MG63 (cell line): ENCODE results near the gene KRTAP4-6. TPM values are rescaled to one million over a fixed set of nuclear protein-coding genes. Genes with fewer than 3 reads are reported as not detected.

Source experiments
- DNase-seq: peaks from one replicate; pipeline ENCODE4 v3.0.0-alpha.2; 2020
- H3K27me3 ChIP-seq: fragments of 250-450 bp; sonication (Bioruptor Pico); 2 replicates; pipeline ENCODE4 v1.5.1; 2020; ENCODE audit warnings: mild to moderate bottlenecking, moderate library complexity
- H3K36me3 ChIP-seq: fragments of 250-450 bp; sonication (Bioruptor Pico); 2 replicates; pipeline ENCODE4 v1.5.1; 2020; ENCODE audit warnings: mild to moderate bottlenecking, moderate library complexity
- H3K4me3 ChIP-seq: fragments of 250-450 bp; sonication (Bioruptor Pico); 2 replicates; pipeline ENCODE4 v1.5.1; 2020; ENCODE audit warnings: mild to moderate bottlenecking, moderate library complexity
- H3K9me3 ChIP-seq: fragments of 250-450 bp; sonication (Bioruptor Pico); 2 replicates; pipeline ENCODE4 v1.5.1; 2020; ENCODE audit warnings: mild to moderate bottlenecking, moderate library complexity
- total RNA-seq: library from RNA; depleted of rRNA; stranded (reverse); fragments of >200 nt; shearing (Covaris generic); gene quantifications from 2 replicates; pipeline ENCODE4 v1.2.3, GENCODE V29; 2014; ENCODE audit warnings: low replicate concordance; rRNA removed

KRTAP4-6 gene
- total RNA-seq, 1 experiment from 2014 or later = not detected

DNA sequence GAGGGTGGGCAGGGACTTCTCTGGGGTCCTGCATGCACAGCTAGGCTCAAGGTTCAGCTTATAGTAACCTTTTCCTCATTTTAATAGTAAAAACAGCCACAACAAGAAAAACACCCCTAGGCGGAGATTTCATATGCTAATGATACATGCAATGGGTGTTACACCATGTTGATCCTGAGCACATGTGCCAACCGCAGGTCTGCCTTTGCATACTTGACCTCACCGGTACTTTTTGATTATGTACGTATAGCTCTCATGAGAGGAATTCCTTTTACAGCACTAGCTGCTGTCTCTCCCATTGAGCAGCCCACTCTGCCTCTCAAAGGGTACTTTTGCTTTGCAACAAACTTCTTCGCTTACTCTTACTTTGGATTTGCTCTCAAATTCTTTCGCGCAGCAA, 44.3 kb downstream of the KRTAP4-6 start:
- H3K27me3 ChIP-seq = no peaks in the 10 kb centered on the region
- peaks cover 6% of the 10 kb centered on the region for H3K9me3 ChIP-seq
- DNase-seq = no peak

More for the DNA sequence above, 44.3 kb downstream of the KRTAP4-6 start:
- no peaks in the 10 kb centered on the region for H3K36me3 ChIP-seq
- H3K4me3 ChIP-seq = no peak overlapping the region

Other genes starting within 250 kb of the KRTAP4-6 start
- gene KRT23, start 202.9 kb downstream of the KRTAP4-6 start, total RNA-seq = 0.07 TPM in 1 of 2 replicates, not detected in the other
- not detected in 2 replicates for gene KRT39, start 173.6 kb downstream of the KRTAP4-6 start, total RNA-seq
- gene KRT40, start 156.2 kb downstream of the KRTAP4-6 start, total RNA-seq = not detected in 2 replicates
- not detected in 2 replicates for gene KRTAP3-3, start 146.4 kb downstream of the KRTAP4-6 start, total RNA-seq
- not detected in 2 replicates for gene KRTAP3-2, start 140.6 kb downstream of the KRTAP4-6 start, total RNA-seq
- not detected in 2 replicates for gene KRTAP3-1, start 131.4 kb downstream of the KRTAP4-6 start, total RNA-seq
- gene KRTAP1-5, start 113.3 kb downstream of the KRTAP4-6 start, total RNA-seq = 1.2 and 3.2 TPM in 2 replicates
- gene KRTAP1-4, start 110.3 kb downstream of the KRTAP4-6 start, total RNA-seq = not detected in 2 replicates
- not detected in 2 replicates for gene KRTAP1-3, start 105.7 kb downstream of the KRTAP4-6 start, total RNA-seq
- gene KRTAP1-1, start 99.1 kb downstream of the KRTAP4-6 start, total RNA-seq = 0.33 TPM in 1 of 2 replicates, not detected in the other
- not detected in 2 replicates for gene KRTAP2-1, start 93.2 kb downstream of the KRTAP4-6 start, total RNA-seq
- not detected in 2 replicates for gene KRTAP2-2, start 85.3 kb downstream of the KRTAP4-6 start, total RNA-seq
- 0.33 TPM in 1 of 2 replicates, not detected in the other for gene KRTAP2-3, start 80.4 kb downstream of the KRTAP4-6 start, total RNA-seq
- gene KRTAP2-4, start 74.7 kb downstream of the KRTAP4-6 start, total RNA-seq = not detected in 2 replicates
- gene KRTAP4-7, start 56.4 kb downstream of the KRTAP4-6 start, total RNA-seq = not detected in 2 replicates
- gene KRTAP4-8, start 42.4 kb downstream of the KRTAP4-6 start, total RNA-seq = not detected in 2 replicates
- gene KRTAP4-16, start 38.3 kb downstream of the KRTAP4-6 start, total RNA-seq = not detected in 2 replicates
- gene KRTAP4-9, start 35.2 kb downstream of the KRTAP4-6 start, total RNA-seq = not detected in 2 replicates
- gene KRTAP4-11, start 22.2 kb downstream of the KRTAP4-6 start, total RNA-seq = not detected in 2 replicates
- not detected in 2 replicates for gene KRTAP4-12, start 16.4 kb downstream of the KRTAP4-6 start, total RNA-seq
- not detected in 2 replicates for gene KRTAP4-5, start 9.3 kb upstream of the KRTAP4-6 start, total RNA-seq
- not detected in 2 replicates for gene KRTAP4-4, start 20.2 kb upstream of the KRTAP4-6 start, total RNA-seq
- gene KRTAP4-3, start 27.7 kb upstream of the KRTAP4-6 start, total RNA-seq = not detected in 2 replicates
- not detected in 2 replicates for gene KRTAP4-2, start 37.7 kb upstream of the KRTAP4-6 start, total RNA-seq
- not detected in 2 replicates for gene KRTAP4-1, start 44.4 kb upstream of the KRTAP4-6 start, total RNA-seq
- gene KRTAP9-1, start 49.3 kb upstream of the KRTAP4-6 start, total RNA-seq = not detected in 2 replicates
- not detected in 2 replicates for gene KRTAP9-2, start 86.1 kb upstream of the KRTAP4-6 start, total RNA-seq
- not detected in 2 replicates for gene KRTAP9-3, start 91.9 kb upstream of the KRTAP4-6 start, total RNA-seq
- gene KRTAP9-8, start 97.5 kb upstream of the KRTAP4-6 start, total RNA-seq = not detected in 2 replicates
- not detected in 2 replicates for gene KRTAP9-4, start 109.1 kb upstream of the KRTAP4-6 start, total RNA-seq
- not detected in 2 replicates for gene KRTAP9-9, start 114.8 kb upstream of the KRTAP4-6 start, total RNA-seq
- not detected in 2 replicates for gene KRTAP9-6, start 124.8 kb upstream of the KRTAP4-6 start, total RNA-seq
- gene KRTAP9-7, start 135.2 kb upstream of the KRTAP4-6 start, total RNA-seq = not detected in 2 replicates
- gene KRTAP29-1, start 162.3 kb upstream of the KRTAP4-6 start, total RNA-seq = not detected in 2 replicates
- gene KRTAP16-1, start 168.8 kb upstream of the KRTAP4-6 start, total RNA-seq = not detected in 2 replicates
- not detected in 2 replicates for gene KRTAP17-1, start 175.2 kb upstream of the KRTAP4-6 start, total RNA-seq
- not detected in 2 replicates for gene KRT33A, start 210.3 kb upstream of the KRTAP4-6 start, total RNA-seq
- 0.17 and 2.0 TPM in 2 replicates for gene KRT33B, start 229.3 kb upstream of the KRTAP4-6 start, total RNA-seq
- 0.49 TPM in 1 of 2 replicates, not detected in the other for gene KRT34, start 241.8 kb upstream of the KRTAP4-6 start, total RNA-seq